ENCODE data around the gene PACS2. TPM values are rescaled to one million over a fixed set of nuclear protein-coding genes. Genes with fewer than 3 reads are reported as not detected.

PACS2 gene
- total and polyA plus RNA-seq, 2 of the 4 experiments (the other 2 are of a cell fraction), result 15.6 to 32.2 TPM

DNA sequence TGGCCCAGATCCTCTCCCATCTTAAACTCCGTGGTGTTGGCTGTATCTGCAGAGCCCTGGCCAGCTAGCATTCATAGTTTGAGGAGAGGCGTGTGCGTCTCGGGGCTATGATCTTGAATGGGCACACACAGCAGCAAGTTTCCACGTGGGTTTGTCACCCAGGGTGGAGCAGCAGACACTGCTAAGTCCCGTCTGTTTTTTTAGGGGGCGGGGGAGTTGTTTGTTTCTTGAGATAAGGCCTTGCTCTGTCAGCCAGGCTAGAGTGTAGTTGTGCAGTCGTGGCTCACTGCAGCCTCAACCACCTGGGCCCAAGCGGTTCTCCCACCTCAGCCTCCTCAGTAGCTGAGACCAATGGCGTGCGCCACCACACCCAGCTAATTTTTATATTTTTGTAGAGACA lies 63.7 kb downstream of the PACS2 start:
- peaks cover 8% of the 10 kb centered on the region; the same call in 1 of the 2 replicates for H3K36me3 ChIP-seq (ENCODE audit: control insufficient read depth, insufficient read depth, low read length)
- no peak overlapping the region for H3K27ac ChIP-seq (ENCODE audit: insufficient read depth, low read length)
- no peak overlapping the region for H4K5ac ChIP-seq (ENCODE audit: low read depth, low read length)
- no peaks in the 10 kb centered on the region for H3K4me1 ChIP-seq (ENCODE audit: control insufficient read depth, insufficient read depth, low read length)
- DNase-seq (no peak), ATAC-seq (ENCODE audit: low read depth) (no peak)
- in situ Hi-C loops (cut with MboI; ENCODE audit: low sequenced_read_pairs) (no loop called here), intact Hi-C loops (cut with micrococcal nuclease) (no loop called here), dilution Hi-C loops (cut with HindIII; ENCODE audit: low sequenced_read_pairs, unreplicated experiment) (no loop called here)
- no peak overlapping the region for H2BK5ac ChIP-seq (ENCODE audit: low read depth, low read length, poor library complexity, severe bottlenecking)
- no peak overlapping the region for H2AFZ ChIP-seq (replicated peaks; ENCODE audit: low read length, poor library complexity)
- no peak overlapping the region for H2BK120ac ChIP-seq (ENCODE audit: low read depth, low read length)
- ChIA-PET POLR2A (ENCODE audit: unreplicated experiment) (no interaction called here), CTCF (interaction anchor here (1.1 kb wide), 1 partner anchor 103 kb away, joined by 3 read pairs; no protein-coding TSS in a partner anchor)
- no peak overlapping the region for H3K14ac ChIP-seq (replicated peaks; ENCODE audit: low read depth, low read length)
- no peak overlapping the region for H2BK15ac ChIP-seq (ENCODE audit: low read depth, low read length)
- H3K79me1 ChIP-seq (ENCODE audit: low read depth in 1 of 2, low read length in 2 of 2), result no peaks in the 10 kb centered on the region
- TF ChIP-seq CEBPB (IDR thresholded peaks at IDR 0.05; ENCODE audit: low read depth, low read length) (no peak), MAZ (IDR thresholded peaks at IDR 0.05; ENCODE audit: borderline replicate concordance, low read depth, low read length) (no peak), NFE2L2 (IDR thresholded peaks at IDR 0.05; ENCODE audit: low read depth, low read length) (no peak), RCOR1 (IDR thresholded peaks at IDR 0.05; ENCODE audit: insufficient replicate concordance, low read length) (no peak), MXI1 (IDR thresholded peaks at IDR 0.05; ENCODE audit: borderline replicate concordance, low read depth, low read length) (no peak), POLR2A (IDR thresholded peaks at IDR 0.05; ENCODE audit: low read depth, low read length) (no peak), SMC3 (IDR thresholded peaks at IDR 0.05; ENCODE audit: low read depth, low read length) (no peak), RAD21 (IDR thresholded peaks at IDR 0.05; ENCODE audit: low read length) (no peak), RFX5 (IDR thresholded peaks at IDR 0.05; ENCODE audit: low read depth, low read length) (no peak), BHLHE40 (IDR thresholded peaks at IDR 0.05; ENCODE audit: low read depth, low read length) (no peak), FOS (IDR thresholded peaks at IDR 0.05; ENCODE audit: low read depth, low read length) (no peak), CHD1 (IDR thresholded peaks at IDR 0.05; ENCODE audit: low read depth, low read length) (no peak), MAFK (IDR thresholded peaks at IDR 0.05; ENCODE audit: low read depth, low read length) (no peak)
- TF ChIP-seq, protein P1, sequence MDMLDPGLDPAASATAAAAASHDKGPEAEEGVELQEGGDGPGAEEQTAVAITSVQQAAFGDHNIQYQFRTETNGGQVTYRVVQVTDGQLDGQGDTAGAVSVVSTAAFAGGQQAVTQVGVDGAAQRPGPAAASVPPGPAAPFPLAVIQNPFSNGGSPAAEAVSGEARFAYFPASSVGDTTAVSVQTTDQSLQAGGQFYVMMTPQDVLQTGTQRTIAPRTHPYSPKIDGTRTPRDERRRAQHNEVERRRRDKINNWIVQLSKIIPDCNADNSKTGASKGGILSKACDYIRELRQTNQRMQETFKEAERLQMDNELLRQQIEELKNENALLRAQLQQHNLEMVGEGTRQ (IDR thresholded peaks at IDR 0.05; ENCODE audit: low read depth, low read length), result no peak
- TF ChIP-seq, protein P2, sequence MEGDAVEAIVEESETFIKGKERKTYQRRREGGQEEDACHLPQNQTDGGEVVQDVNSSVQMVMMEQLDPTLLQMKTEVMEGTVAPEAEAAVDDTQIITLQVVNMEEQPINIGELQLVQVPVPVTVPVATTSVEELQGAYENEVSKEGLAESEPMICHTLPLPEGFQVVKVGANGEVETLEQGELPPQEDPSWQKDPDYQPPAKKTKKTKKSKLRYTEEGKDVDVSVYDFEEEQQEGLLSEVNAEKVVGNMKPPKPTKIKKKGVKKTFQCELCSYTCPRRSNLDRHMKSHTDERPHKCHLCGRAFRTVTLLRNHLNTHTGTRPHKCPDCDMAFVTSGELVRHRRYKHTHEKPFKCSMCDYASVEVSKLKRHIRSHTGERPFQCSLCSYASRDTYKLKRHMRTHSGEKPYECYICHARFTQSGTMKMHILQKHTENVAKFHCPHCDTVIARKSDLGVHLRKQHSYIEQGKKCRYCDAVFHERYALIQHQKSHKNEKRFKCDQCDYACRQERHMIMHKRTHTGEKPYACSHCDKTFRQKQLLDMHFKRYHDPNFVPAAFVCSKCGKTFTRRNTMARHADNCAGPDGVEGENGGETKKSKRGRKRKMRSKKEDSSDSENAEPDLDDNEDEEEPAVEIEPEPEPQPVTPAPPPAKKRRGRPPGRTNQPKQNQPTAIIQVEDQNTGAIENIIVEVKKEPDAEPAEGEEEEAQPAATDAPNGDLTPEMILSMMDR (conservative IDR thresholded peaks at IDR 0.05; ENCODE audit: low read depth, low read length), result no peak
- TF ChIP-seq, protein P3, sequence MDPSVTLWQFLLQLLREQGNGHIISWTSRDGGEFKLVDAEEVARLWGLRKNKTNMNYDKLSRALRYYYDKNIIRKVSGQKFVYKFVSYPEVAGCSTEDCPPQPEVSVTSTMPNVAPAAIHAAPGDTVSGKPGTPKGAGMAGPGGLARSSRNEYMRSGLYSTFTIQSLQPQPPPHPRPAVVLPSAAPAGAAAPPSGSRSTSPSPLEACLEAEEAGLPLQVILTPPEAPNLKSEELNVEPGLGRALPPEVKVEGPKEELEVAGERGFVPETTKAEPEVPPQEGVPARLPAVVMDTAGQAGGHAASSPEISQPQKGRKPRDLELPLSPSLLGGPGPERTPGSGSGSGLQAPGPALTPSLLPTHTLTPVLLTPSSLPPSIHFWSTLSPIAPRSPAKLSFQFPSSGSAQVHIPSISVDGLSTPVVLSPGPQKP (IDR thresholded peaks at IDR 0.05; ENCODE audit: borderline replicate concordance, low read depth, low read length), result no peak
- no peaks in the 10 kb centered on the region for H4K20me1 ChIP-seq (ENCODE audit: insufficient read depth, low read length)
- no peak overlapping the region for H2AK9ac ChIP-seq (replicated peaks; ENCODE audit: low read depth, low read length, poor library complexity)
- no peak overlapping the region for H3K4ac ChIP-seq (ENCODE audit: low read depth, low read length)
- H3K18ac ChIP-seq (ENCODE audit: low read depth, low read length), result no peak overlapping the region
- no peaks in the 10 kb centered on the region for H3K27me3 ChIP-seq (ENCODE audit: control insufficient read depth, insufficient read depth, low read length)
- no peak overlapping the region for H3K9ac ChIP-seq (ENCODE audit: low read depth, low read length)
- H3K4me2 ChIP-seq (ENCODE audit: low read depth, low read length), result no peak overlapping the region
- no TSS peak for BruUV-seq (replicated peaks)
- H3K9me1 ChIP-seq (ENCODE audit: insufficient read depth, low read length), result peaks cover 4% of the 10 kb centered on the region; the same call in 1 of the 2 replicates
- H3K9me3 ChIP-seq (ENCODE audit: control insufficient read depth, insufficient read depth, low read length), result no peaks in the 10 kb centered on the region
- H3K23ac ChIP-seq (ENCODE audit: low read depth, low read length), result no peak overlapping the region
- H2BK20ac ChIP-seq (ENCODE audit: low read depth, low read length), result no peak overlapping the region
- no peak overlapping the region for H4K8ac ChIP-seq (ENCODE audit: low read depth in 2 of 2, low read length in 2 of 2)
- no peak overlapping the region for H3K56ac ChIP-seq (ENCODE audit: extremely low read depth, insufficient read depth, low read length)
- H2AK5ac ChIP-seq (ENCODE audit: low read depth, low read length), result no peak overlapping the region
- WGBS, 2 experiments (ENCODE audit: extremely low coverage in 2 of 2, insufficient read length in 1 of 2), result 90% methylated on average over 5 of the region's 11 CpGs; no CpG with 5 or more reads in 1 of the 2 experiments
- H4K91ac ChIP-seq (ENCODE audit: insufficient read depth, low read depth, low read length), result no peak overlapping the region
- H3K4me3 ChIP-seq (ENCODE audit: insufficient read depth, low read depth, low read length), result no peak overlapping the region

Measured in IMR-90 (cell line).